Progenitor cell of endocrine pancreas (in vitro differentiated cells): ENCODE data around the gene ZNF740. TPM values are rescaled to one million over a fixed set of nuclear protein-coding genes. Genes with fewer than 3 reads are reported as not detected.

Experiments
- DNase-seq: peaks from one replicate; pipeline ENCODE4 v3.0.0; 2021; ENCODE audit warnings: low spot score; ENCODE audit not compliant: unreplicated experiment
- H3K27ac Mint-ChIP-seq: 2 replicates; pipeline ENCODE4 v1.8.0; 2021; ENCODE audit warnings: mild to moderate bottlenecking, moderate library complexity, mixed read lengths
- H3K27me3 Mint-ChIP-seq: 2 replicates; pipeline ENCODE4 v1.8.0; 2021; ENCODE audit warnings: mixed read lengths
- H3K36me3 Mint-ChIP-seq: 2 replicates; pipeline ENCODE4 v1.8.0; 2022; ENCODE audit warnings: mixed read lengths; ENCODE audit not compliant: insufficient read depth
- H3K4me1 Mint-ChIP-seq: 2 replicates; pipeline ENCODE4 v1.8.0; 2021; ENCODE audit warnings: low read depth, mixed read lengths
- H3K4me3 Mint-ChIP-seq: 2 replicates; pipeline ENCODE4 v1.8.0; 2021; ENCODE audit warnings: low read depth, mild to moderate bottlenecking, moderate library complexity, mixed read lengths
- H3K9me3 Mint-ChIP-seq: 2 replicates; pipeline ENCODE4 v1.8.0; 2021; ENCODE audit warnings: low read depth, mixed read lengths
- total RNA-seq: library from RNA; stranded (reverse); gene quantifications from 2 replicates; pipeline ENCODE4 v1.2.1, GENCODE V29; 2021
- TF ChIP-seq, protein P1 (sequence below): fragments of 200-600 bp; sonication (generic); IDR thresholded peaks from one replicate; pipeline ENCODE4 v1.5.0; 2021; ENCODE audit warnings: antibody characterized with exemption, mild to moderate bottlenecking; ENCODE audit not compliant: unreplicated experiment

The ZNF740 gene
- total RNA-seq, 1 donor from 2014 or later, result 75.7 TPM

DNA sequence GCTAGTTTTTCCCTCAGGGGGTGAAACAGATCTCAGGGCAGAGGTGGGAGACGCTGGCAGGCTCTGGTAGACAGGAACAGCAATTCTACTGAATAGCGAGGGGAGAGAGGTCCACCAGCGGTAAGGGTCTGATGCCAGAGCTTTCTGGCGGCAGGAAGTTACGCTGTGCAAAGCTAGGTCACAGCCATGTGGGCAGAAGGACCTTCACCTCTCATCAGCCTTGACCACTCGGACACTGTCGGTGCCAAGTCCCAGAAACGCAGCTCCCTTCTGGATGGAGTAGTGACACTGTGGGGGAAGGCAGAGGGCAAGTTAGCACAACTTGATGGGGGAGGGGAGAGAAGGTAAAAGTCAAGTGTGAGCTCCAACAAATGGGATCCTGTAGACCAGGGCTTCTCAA is 10.3 kb upstream of the ZNF740 start:
- TF ChIP-seq, protein P1, sequence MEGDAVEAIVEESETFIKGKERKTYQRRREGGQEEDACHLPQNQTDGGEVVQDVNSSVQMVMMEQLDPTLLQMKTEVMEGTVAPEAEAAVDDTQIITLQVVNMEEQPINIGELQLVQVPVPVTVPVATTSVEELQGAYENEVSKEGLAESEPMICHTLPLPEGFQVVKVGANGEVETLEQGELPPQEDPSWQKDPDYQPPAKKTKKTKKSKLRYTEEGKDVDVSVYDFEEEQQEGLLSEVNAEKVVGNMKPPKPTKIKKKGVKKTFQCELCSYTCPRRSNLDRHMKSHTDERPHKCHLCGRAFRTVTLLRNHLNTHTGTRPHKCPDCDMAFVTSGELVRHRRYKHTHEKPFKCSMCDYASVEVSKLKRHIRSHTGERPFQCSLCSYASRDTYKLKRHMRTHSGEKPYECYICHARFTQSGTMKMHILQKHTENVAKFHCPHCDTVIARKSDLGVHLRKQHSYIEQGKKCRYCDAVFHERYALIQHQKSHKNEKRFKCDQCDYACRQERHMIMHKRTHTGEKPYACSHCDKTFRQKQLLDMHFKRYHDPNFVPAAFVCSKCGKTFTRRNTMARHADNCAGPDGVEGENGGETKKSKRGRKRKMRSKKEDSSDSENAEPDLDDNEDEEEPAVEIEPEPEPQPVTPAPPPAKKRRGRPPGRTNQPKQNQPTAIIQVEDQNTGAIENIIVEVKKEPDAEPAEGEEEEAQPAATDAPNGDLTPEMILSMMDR, result no peak
- Mint-ChIP-seq H3K27me3 (no peaks in the 10 kb centered on the region), H3K4me1 (peaks cover 5% of the 10 kb centered on the region), H3K27ac (peak overlapping the region; percentile 1), H3K9me3 (no peaks in the 10 kb centered on the region), H3K36me3 (peaks cover 5% of the 10 kb centered on the region), H3K4me3 (no peak overlapping the region)
- DNase-seq, result no peak

DNA sequence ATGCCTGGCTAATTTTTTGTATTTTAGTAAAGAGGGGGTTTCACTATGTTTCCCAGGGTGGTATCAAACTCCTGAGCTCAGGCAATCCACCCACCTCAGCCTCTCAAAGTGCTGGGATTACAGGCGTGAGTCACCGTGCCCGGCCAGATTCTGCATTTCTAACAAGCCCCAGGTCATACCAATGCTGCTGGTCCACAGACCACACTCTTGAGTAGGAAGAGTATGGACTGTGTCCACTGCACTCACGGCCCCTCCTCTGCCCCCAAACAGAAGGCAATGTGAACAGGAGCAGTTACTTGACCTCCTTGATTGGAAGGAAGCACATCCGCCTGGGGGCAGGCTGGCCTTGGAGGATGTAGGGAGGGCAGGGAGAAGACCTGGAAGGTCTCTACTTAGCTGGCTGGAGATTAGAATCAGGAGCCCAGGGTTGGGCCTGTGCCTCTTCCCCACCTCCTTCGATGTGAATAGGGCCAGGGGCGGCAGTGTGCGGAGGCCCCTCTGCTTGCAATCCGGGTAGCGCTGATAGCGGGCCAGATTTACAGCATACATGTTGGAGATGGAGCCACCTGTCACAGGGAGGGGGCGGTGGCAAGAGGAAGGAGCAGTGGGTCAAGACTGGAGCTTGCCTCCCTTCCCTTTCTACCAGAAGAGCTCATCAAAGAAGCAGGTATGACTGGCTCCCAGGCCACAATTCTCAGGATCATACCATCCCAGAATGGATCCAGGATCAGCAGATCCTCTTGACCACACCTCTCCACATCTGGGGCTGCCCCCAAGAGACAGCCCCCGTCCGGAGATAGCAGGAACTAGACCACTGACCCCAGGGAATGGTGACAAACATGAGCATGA is 9.4 kb upstream of the ZNF740 start:
- H3K4me3 Mint-ChIP-seq, result no peak overlapping the region
- no peak for DNase-seq
- H3K9me3 Mint-ChIP-seq, result no peaks in the 10 kb centered on the region
- no peak overlapping the region for H3K27ac Mint-ChIP-seq
- H3K27me3 Mint-ChIP-seq, result no peaks in the 10 kb centered on the region
- TF ChIP-seq, protein P1, result no peak
- peaks cover 11% of the 10 kb centered on the region for H3K4me1 Mint-ChIP-seq
- H3K36me3 Mint-ChIP-seq, result peaks cover 5% of the 10 kb centered on the region

GRCh38 chr12:53171725-53172329 is 8.7 kb upstream of the ZNF740 start:
- no peaks in the 10 kb centered on the region for H3K27me3 Mint-ChIP-seq
- no peaks in the 10 kb centered on the region for H3K9me3 Mint-ChIP-seq
- H3K27ac Mint-ChIP-seq, result no peak overlapping the region

GRCh38 chr12:53172352-53172751 is 8.2 kb upstream of the ZNF740 start:
- H3K9me3 Mint-ChIP-seq, result no peaks in the 10 kb centered on the region
- H3K36me3 Mint-ChIP-seq, result peaks cover 1% of the 10 kb centered on the region
- no peaks in the 10 kb centered on the region for H3K27me3 Mint-ChIP-seq
- TF ChIP-seq, protein P1, result no peak
- no peak overlapping the region for H3K4me3 Mint-ChIP-seq
- peaks cover 11% of the 10 kb centered on the region for H3K4me1 Mint-ChIP-seq
- no peak for DNase-seq
- no peak overlapping the region for H3K27ac Mint-ChIP-seq

More at GRCh38 chr12:53171725-53172329, 8.7 kb upstream of the ZNF740 start:
- TF ChIP-seq, protein P1, result no peak
- Mint-ChIP-seq H3K4me1 (peaks cover 11% of the 10 kb centered on the region), H3K4me3 (no peak overlapping the region), H3K36me3 (peaks cover 5% of the 10 kb centered on the region)
- no peak for DNase-seq

- no peaks in the 10 kb centered on the region for H3K9me3 Mint-ChIP-seq
- no peak for DNase-seq
- no peak overlapping the region for H3K27ac Mint-ChIP-seq
- TF ChIP-seq, protein P1, result no peak
- H3K27me3 Mint-ChIP-seq, result no peaks in the 10 kb centered on the region
- no peak overlapping the region for H3K4me3 Mint-ChIP-seq
- H3K36me3 Mint-ChIP-seq, result no peaks in the 10 kb centered on the region
- peaks cover 11% of the 10 kb centered on the region for H3K4me1 Mint-ChIP-seq
Observed at GRCh38 chr12:53173085-53173715, 7.3 kb upstream of the ZNF740 start.
